Liver (tissue), 10 donors: ENCODE data around the gene NHSL2. TPM values are rescaled to one million over a fixed set of nuclear protein-coding genes. Genes with fewer than 3 reads are reported as not detected.

Source experiments
- DNase-seq: peaks from one replicate; pipeline ENCODE4 v3.0.0-alpha.2; 2017; ENCODE audit warnings: low spot score
- H3K27ac ChIP-seq, 2 donors: one replicate each; pipeline ENCODE4 v1.7.0; 2013; ENCODE audit warnings: inconsistent platforms in 2 of 2, low read length in 2 of 2, control low read depth in 1 of 2, low read depth in 1 of 2, mild to moderate bottlenecking in 1 of 2
- H3K27me3 ChIP-seq, 4 donors: one replicate each; pipeline versions ENCODE4 v1.6.1 to v1.7.0; 2013; ENCODE audit warnings: low read length in 3 of 4, inconsistent platforms in 1 of 4, mild to moderate bottlenecking in 1 of 4, moderate library complexity in 1 of 4; ENCODE audit not compliant: control insufficient read depth in 4 of 4, insufficient read depth in 4 of 4
- H3K36me3 ChIP-seq, 4 donors: one replicate each; pipeline versions ENCODE4 v1.6.1 to v1.7.0; 2013; ENCODE audit warnings: low read length in 3 of 4, mild to moderate bottlenecking in 3 of 4, low read depth in 1 of 4, moderate library complexity in 1 of 4; ENCODE audit not compliant: control insufficient read depth in 4 of 4, insufficient read depth in 3 of 4
- H3K4me1 ChIP-seq, 4 donors: one replicate each; pipeline versions ENCODE4 v1.6.1 to v1.7.0; 2013; ENCODE audit warnings: low read length in 3 of 4, mild to moderate bottlenecking in 3 of 4, moderate library complexity in 1 of 4; ENCODE audit not compliant: control insufficient read depth in 4 of 4, insufficient read depth in 4 of 4
- H3K4me3 ChIP-seq, 3 donors: one replicate each; pipeline versions ENCODE4 v1.6.1 to v1.7.0; 2013; ENCODE audit warnings: low read length in 3 of 3, control low read depth in 1 of 3, low read depth in 1 of 3, mild to moderate bottlenecking in 1 of 3
- H3K9ac ChIP-seq, 2 donors: one replicate each; pipeline ENCODE4 v1.7.0; 2013; ENCODE audit warnings: low read length in 2 of 2, mild to moderate bottlenecking in 2 of 2, moderate library complexity in 2 of 2, control low read depth in 1 of 2, low read depth in 1 of 2
- H3K9me3 ChIP-seq, 4 donors: one replicate each; pipeline versions ENCODE4 v1.6.1 to v1.7.0; 2013; ENCODE audit warnings: low read length in 3 of 4; ENCODE audit not compliant: control insufficient read depth in 4 of 4
- ATF3 ChIP-seq: IDR thresholded peaks from 2 replicates; pipeline ENCODE4 v1.6.1; 2016; ENCODE audit warnings: antibody characterized with exemption
- GABPA ChIP-seq, 2 donors: IDR thresholded peaks in 1 of 2; conservative IDR thresholded peaks in 1 of 2; 2 replicates each; pipeline ENCODE4 v1.6.1; 2016; ENCODE audit warnings: antibody characterized with exemption in 2 of 2, mild to moderate bottlenecking in 1 of 2, moderate library complexity in 1 of 2
- HNF4A ChIP-seq, 2 donors: conservative IDR thresholded peaks; 2 replicates each; pipeline ENCODE4 v1.6.1; 2016; ENCODE audit warnings: antibody characterized with exemption in 2 of 2, mild to moderate bottlenecking in 2 of 2
- JUND ChIP-seq, 2 donors: IDR thresholded peaks; 2 replicates each; pipeline ENCODE4 v1.6.1; 2016; ENCODE audit warnings: antibody characterized with exemption in 2 of 2
- MAX ChIP-seq: IDR thresholded peaks from 2 replicates; pipeline ENCODE4 v1.6.1; 2016; ENCODE audit warnings: antibody characterized with exemption
- NR2F2 ChIP-seq: IDR thresholded peaks from 2 replicates; pipeline ENCODE4 v1.6.1; 2016; ENCODE audit warnings: antibody characterized with exemption
- RXRA ChIP-seq, 2 donors: IDR thresholded peaks; 2 replicates each; pipeline ENCODE4 v1.6.1; 2017 to 2018; ENCODE audit warnings: antibody characterized with exemption in 2 of 2, mild to moderate bottlenecking in 1 of 2
- TAF1 ChIP-seq: conservative IDR thresholded peaks from 2 replicates; pipeline ENCODE4 v1.6.1; 2016; ENCODE audit warnings: antibody characterized with exemption, mild to moderate bottlenecking
- WGBS: extraction: QIAGEN DNeasy Blood & Tissue Kit; methylation state at CpG from one replicate; pipeline ENCODE4 v1.1.7; 2013; 5-methylcytosine and 5-hydroxymethylcytosine counted together
- polyA plus RNA-seq, 2 donors: library from polyadenylated mRNA; stranded (reverse) in 1 of 2; unstranded in 1 of 2; fragments of 200-250 nt in 1 of 2; fragments of >200 nt in 1 of 2; fragmentation: Nextera tagmentation in 1 of 2; extraction: Ambion mirVana in 1 of 2; gene quantifications; one replicate each; pipeline versions ENCODE4 v1.2.1 to v1.2.3, GENCODE V29; 2013 to 2015
- small RNA-seq: library from RNA; depleted of rRNA; stranded (forward); fragments of <200 nt; gene quantifications from one replicate; pipeline ENCODE3, GENCODE V24; 2014
- total RNA-seq, 2 donors: library from RNA; depleted of rRNA; stranded (reverse); fragments of >200 nt; gene quantifications; one replicate each; pipeline ENCODE4 v1.2.3, GENCODE V29; 2014
- donor health status: healthy.
- donor health status: healthy.
- donor health status: healthy.
- donor health status: healthy.
- donor health status: healthy.

The NHSL2 gene
- total and polyA plus RNA-seq, 4 donors: 0.45 to 1.3 (median 1.1) TPM

- DNase-seq: no peak
- Histone ChIP-seq H3K9me3 (no peaks in the 10 kb centered on the region), H3K9ac (no peak overlapping the region), H3K4me3 (no peak overlapping the region), H3K36me3 (peaks cover 0 to 2% (median 1%) of the 10 kb centered on the region in 4 donors), H3K27ac (no peak overlapping the region), H3K27me3 (no peaks in the 10 kb centered on the region), H3K4me1 (peaks cover 2 to 14% (median 8%) of the 10 kb centered on the region in 4 donors)
- WGBS: 87% methylated on average over 2 of the region's 2 CpGs
- TF ChIP-seq MAX (no peak), JUND (IDR thresholded peaks at IDR 0.05) (no peak), ATF3 (no peak), RXRA (IDR thresholded peaks at IDR 0.05) (no peak), NR2F2 (no peak), GABPA (IDR thresholded peaks at IDR 0.05 in 1 of 2, conservative IDR thresholded peaks at IDR 0.05 in 1 of 2) (no peak)
Observed at GRCh38 chrX:72182924-72183323, 272.3 kb downstream of the NHSL2 start.

GRCh38 chrX:72201836-72202536, 291.3 kb downstream of the NHSL2 start:
- TF ChIP-seq HNF4A (conservative IDR thresholded peaks at IDR 0.05): no peak
- TF ChIP-seq TAF1: no peak
- no peaks in the 10 kb centered on the region for H3K4me1 ChIP-seq
- DNase-seq: no peak
- H3K9ac ChIP-seq: no peak overlapping the region
- no peaks in the 10 kb centered on the region for H3K27me3 ChIP-seq
- H3K9me3 ChIP-seq: no peaks in the 10 kb centered on the region
- H3K36me3 ChIP-seq: peaks cover 5 to 7% (median 6%) of the 10 kb centered on the region in 4 donors
- H3K27ac ChIP-seq: no peak overlapping the region
- no peak overlapping the region for H3K4me3 ChIP-seq
- WGBS: 92% methylated on average over 7 of the region's 7 CpGs

Small RNA genes lying within 50 kb of the gene (small RNA-seq; reads per million reads assigned to genes)
- gene RNU6-1078P: not detected

Other genes with a start within 250 kb of the NHSL2 start
- gene CXorf49, start 192.6 kb upstream of the NHSL2 start, total RNA-seq: not detected
- not detected for gene CXorf49, start 192.6 kb upstream of the NHSL2 start, polyA plus RNA-seq
- gene CXorf49B, start 147.5 kb upstream of the NHSL2 start, total RNA-seq: not detected
- gene CXorf49B, start 147.5 kb upstream of the NHSL2 start, polyA plus RNA-seq: not detected
- gene RTL5, start 221.1 kb downstream of the NHSL2 start, total RNA-seq: 1 to 10 TPM in 1 of 2 donors, under 1 TPM in 1; 0.84 to 1.1 TPM
- 1 to 10 TPM in 1 of 2 donors, under 1 TPM in 1; 0.32 to 1.9 TPM for gene RTL5, start 221.1 kb downstream of the NHSL2 start, polyA plus RNA-seq